ENCODE results near the gene ZNF319.

Gene ZNF319

DNA sequence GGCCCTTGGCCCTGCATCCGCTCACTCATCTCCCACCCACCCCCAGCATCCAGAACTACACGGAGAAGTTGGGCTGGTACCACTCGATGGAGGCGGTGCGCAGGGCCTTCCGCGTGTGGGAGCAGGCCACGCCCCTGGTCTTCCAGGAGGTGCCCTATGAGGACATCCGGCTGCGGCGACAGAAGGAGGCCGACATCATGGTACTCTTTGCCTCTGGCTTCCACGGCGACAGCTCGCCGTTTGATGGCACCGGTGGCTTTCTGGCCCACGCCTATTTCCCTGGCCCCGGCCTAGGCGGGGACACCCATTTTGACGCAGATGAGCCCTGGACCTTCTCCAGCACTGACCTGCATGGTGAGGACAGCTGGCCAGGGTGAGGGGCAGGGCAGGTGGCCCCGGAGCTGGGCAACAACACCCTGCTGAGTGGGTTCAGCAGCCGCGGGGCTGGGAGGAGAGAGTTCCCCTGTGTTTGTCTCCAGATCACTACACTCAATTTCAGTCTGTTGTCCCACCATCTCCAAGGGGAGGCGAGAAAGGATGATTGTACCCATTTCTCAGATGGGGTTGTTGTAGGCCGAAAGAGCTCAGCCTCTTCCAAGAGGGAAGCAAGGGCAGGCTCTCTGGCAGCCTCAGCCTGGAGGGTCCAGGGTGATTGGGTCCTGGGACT is 39.5 kb upstream of the ZNF319 start:
- DNase-seq = no peak
- in situ Hi-C loops (cut with HindIII; ENCODE audit: low pct_ligation_motif_present, low pct_unique_long_range_greater_than_20kb, low sequenced_read_pairs) = no loop called here

DNA sequence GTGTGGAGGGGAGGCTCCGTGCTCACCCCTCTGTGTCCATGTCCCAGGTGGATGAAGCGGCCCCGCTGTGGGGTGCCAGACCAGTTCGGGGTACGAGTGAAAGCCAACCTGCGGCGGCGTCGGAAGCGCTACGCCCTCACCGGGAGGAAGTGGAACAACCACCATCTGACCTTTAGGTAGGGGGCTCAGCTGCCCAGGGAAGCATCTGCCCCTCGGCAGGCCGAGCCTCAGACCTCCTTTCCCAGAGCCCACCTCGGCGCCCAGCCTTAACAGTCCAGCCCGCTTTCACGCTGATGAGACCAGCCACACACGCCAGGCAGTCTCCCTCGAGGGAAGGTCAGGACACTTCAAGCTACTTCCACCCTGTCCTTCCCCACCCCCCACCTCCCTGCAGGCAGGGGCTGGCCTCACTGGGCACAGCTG is 37.8 kb upstream of the ZNF319 start:
- in situ Hi-C loops (cut with HindIII; ENCODE audit: low pct_ligation_motif_present, low pct_unique_long_range_greater_than_20kb, low sequenced_read_pairs) = no loop called here
- no peak for DNase-seq

DNA sequence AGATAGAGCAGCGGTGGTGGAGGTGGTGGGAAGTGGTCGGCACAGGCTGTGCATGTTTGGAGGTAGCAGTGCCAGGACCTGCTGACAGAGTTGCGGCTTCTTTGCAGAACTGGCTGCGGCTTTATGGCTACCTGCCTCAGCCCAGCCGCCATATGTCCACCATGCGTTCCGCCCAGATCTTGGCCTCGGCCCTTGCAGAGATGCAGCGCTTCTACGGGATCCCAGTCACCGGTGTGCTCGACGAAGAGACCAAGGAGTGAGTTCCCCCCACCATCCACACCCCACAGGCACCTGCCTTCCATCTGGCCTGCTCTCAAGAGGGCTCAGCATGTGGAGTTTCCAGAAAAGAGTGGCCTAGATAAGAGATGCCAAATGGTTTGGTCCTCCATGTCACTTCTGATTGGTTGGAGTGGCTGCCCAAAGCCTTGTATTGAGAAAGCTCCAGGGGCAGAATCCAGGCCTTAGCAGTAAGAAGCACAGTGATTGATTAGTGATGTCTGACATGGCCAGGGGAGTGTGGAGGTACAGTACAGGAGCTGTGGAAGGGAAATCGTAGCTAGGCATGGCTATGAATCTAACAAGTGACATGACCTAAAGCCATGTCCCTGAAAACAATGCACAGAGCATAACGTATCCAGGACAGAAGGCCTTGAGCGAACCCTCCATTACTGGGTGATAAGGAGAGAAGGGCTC is 37.0 kb upstream of the ZNF319 start:
- in situ Hi-C loops (cut with HindIII; ENCODE audit: low pct_ligation_motif_present, low pct_unique_long_range_greater_than_20kb, low sequenced_read_pairs) = no loop called here
- DNase-seq = no peak

DNA sequence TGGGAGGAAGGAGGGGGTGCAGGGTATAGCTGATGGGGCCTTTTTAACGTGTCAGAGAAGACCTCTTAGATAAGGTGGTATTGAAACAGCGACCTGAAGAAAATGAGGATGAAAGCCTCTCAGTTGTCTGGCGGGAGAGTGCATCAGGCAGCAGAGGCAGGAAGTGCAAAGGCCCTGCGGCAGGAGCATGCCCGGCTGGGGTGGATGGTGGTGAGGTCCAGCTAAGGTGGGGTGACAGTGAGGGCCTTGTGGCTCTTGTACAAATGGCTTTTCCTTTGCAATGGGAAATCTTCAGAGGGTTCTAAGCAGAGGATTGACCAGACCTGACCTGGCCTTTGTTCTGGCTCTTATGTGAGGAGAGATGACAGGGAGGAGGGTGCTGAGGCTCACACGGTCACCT is 36.5 kb upstream of the ZNF319 start:
- DNase-seq = no peak
- in situ Hi-C loops (cut with HindIII; ENCODE audit: low pct_ligation_motif_present, low pct_unique_long_range_greater_than_20kb, low sequenced_read_pairs) = no loop called here

DNA sequence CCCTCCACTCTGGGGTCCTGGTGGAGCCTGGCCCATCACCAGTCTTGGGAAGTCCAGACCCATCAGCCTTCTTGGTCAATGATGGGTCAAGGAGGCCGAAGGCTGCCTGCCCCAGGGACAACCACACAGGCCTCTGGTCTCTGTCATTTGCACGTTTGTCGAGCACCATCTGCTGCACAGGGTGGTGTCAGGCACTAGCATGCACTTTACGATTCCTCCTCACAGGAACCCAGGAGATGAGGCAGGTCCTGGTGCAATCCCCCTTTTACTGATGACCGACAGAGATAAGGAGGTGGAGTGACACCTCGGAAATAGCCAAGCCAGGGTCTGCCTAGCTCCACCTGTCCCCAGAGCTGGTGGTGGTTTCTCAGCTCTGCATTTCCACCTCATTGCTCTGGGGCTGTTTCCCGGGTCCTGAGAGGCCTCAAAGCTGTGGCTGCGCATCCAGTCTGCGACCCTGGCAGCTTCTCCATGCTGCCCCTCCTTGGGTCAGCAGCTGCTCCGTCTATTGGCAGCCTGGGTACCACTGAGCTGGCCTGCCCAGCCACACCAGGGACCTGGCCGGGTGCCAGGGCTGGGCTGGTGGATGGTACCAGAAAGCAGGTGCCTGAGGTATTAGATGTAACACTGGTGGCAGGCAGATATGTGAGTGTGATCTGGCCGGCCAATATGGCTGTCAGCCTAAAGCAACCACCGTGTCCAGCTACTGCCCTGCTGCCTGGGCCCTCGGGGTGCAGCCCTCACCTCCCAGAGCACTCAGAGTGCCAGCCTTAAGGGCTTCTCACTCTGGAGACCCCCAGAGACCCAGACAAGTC is 35.1 kb upstream of the ZNF319 start:
- in situ Hi-C loops (cut with HindIII; ENCODE audit: low pct_ligation_motif_present, low pct_unique_long_range_greater_than_20kb, low sequenced_read_pairs) = no loop called here
- DNase-seq = no peak

DNA sequence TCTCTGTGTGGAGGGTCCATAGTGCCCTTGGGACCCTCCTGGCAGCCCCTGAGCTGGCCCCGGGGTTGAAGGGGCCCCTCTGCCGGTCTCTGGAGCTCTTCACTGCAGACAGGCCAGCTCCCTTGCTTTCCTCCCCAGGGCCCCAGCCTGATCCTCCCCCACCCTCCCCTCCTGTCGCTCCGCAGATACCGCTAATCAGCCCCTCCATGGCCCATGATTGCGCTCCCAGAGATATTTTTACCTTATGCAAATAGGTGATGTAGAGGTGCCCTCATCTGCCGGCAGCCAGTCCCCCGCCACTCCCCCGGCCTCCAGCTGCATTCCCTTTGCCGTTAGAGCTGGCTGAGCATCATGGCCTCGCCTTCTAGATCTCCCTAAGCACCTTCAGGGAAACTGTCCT is 34.3 kb upstream of the ZNF319 start:
- no peak for DNase-seq
- in situ Hi-C loops (cut with HindIII; ENCODE audit: low pct_ligation_motif_present, low pct_unique_long_range_greater_than_20kb, low sequenced_read_pairs) = no loop called here

DNA sequence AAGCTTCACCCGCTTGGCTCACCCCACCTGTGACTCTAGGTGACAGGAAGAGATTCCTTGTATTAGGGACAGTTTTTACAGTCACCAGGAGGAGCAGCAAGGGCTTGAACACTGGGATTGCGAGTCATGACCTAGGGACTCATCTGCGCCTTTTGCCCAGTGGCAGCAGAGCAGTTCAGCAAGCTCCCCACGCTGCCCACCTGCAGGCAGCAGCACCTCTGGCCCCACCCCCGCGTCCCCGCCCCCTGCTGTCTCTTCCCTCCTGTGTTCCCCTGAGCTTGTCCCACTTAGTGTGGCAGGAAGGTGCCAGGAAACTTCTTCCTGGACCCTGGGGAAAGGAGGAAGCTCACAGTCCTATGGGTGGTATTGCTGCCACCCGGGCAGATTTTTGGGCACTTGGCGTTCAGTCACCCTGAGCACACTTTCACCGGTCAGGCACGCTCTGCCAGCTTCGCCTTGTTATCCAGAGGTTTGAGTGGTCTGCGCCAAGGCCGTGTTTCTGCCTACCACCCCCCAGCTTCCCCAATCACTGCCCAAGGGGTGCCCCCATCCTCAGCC is 33.7 kb upstream of the ZNF319 start:
- in situ Hi-C loops (cut with HindIII; ENCODE audit: low pct_ligation_motif_present, low pct_unique_long_range_greater_than_20kb, low sequenced_read_pairs) = no loop called here

DNA sequence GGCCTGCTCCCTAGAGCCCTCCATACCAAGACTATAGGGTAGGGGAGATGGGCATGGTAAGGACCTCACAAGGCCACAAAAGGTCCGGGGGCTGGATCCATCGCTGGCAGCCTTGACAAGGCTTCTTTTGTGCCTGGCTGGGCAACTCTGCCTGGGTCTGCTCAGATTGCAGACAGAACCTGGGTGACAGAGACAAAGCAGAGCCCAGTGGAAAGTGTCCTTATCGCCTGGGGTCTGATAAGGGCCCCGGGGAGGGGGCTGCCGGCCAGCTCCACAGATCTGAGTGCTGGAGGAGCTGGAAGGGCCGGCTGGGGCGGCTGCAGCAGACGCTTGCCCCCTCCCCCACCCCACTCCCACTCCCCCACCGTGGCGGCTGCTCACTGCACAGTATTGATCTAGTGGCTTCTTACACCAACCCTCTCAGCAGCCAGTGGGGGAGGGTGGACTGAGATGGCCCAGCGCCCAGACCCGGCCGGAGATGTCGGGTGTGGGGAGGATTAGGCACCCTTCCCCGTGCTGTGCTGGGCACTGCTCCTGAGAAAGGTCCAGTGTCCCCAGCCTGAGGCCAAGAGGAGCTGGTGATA is 32.3 kb upstream of the ZNF319 start:
- no peak for DNase-seq
- in situ Hi-C loops (cut with HindIII; ENCODE audit: low pct_ligation_motif_present, low pct_unique_long_range_greater_than_20kb, low sequenced_read_pairs) = no loop called here

More for the DNA sequence above, 33.7 kb upstream of the ZNF319 start:
- DNase-seq = no peak

DNA sequence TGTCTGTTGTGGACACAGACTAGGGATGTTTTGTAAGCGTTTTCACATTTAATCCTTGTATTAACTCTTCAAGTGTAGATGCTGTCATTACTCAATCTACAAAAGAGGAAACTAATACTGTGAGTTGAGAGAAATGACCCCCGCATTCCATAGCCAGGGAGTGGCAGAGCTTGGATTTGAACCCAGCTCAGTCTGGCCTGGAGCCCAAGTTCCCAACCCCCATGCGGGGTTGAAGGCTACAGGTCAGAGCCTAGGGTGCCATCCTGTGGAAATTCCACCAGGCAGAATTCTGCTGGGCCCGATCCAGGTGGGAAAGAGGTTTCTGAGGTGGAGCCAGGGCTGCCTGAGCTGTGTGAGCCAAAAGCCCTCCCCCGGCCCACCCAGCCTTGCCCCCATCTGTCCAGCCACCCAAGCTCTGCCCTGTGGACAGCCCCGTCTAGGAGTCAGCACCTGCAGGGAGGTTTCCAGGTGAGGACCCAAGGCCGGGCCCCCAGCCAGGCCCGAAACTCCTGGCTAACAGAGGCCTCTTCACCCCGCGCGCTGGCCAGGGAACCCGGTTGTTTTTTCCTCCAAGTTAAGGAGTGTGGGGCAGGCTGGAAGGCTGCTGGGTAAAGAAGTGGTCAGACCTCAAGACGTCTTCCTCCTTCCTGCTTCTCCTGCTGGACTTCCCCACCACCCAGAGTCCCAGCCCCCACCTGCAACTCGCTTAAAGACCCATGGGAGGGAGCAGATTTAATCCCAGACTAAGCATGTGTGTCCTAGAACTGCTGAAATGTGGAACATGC is 30.7 kb upstream of the ZNF319 start:
- DNase-seq = no peak
- in situ Hi-C loops (cut with HindIII; ENCODE audit: low pct_ligation_motif_present, low pct_unique_long_range_greater_than_20kb, low sequenced_read_pairs) = no loop called here

DNA sequence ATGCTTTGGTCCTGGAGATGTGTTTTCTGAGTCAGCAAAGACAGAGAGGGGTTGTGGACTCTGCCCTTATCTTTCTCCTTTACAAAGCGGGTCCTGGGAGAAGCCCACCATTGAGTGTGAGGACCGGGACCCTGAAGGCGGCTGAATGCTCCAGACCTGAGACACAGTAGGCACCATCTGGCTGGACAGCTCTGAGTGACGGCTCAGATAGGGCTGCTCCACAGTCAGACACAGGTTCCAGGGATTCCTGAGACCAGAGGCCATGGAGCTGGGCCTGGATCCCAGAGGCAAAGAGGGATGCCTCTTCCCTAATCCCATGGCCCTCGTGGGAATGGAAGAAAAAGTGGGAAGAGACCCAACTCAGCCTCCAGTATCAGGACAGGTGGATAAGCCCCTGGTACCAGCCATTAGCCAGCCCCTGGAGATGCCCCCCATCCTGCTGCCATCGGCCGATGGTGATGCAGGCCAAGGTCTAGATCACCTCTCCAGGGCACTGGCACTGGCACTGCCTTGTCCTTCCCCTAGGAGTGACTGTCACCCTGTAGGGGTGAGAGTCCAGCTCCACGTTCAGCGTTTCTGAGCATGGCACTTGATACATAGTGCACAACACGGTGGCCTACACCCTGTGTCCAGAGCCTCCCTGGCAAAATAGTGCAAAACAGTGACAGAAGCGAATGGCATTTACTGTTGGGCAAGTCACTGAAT is 29.8 kb upstream of the ZNF319 start:
- DNase-seq = no peak
- in situ Hi-C loops (cut with HindIII; ENCODE audit: low pct_ligation_motif_present, low pct_unique_long_range_greater_than_20kb, low sequenced_read_pairs) = no loop called here

DNA sequence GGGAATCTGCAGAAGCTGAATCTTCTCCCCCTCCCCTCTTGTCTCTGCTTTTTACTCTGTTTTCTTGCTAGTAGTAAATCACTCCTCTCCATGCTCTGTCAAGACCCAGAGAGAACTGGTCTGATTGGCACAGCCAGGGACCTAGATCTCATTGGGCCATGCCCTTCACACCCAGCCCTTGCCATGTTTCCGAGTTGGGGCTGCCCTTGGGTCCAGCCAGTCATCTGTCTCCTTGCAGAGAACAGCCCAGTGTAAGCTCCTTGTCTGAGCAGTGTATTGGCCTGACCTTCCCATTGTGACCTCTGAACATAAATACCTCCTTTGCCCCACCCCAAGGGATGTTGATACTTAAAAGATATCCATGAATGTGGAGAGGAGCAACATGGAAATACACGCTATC is 28.9 kb upstream of the ZNF319 start:
- DNase-seq = no peak
- in situ Hi-C loops (cut with HindIII; ENCODE audit: low pct_ligation_motif_present, low pct_unique_long_range_greater_than_20kb, low sequenced_read_pairs) = loop anchor here (10.0 kb wide), 1 partner anchor 95 kb away; the partner anchor contains the start of gene CFAP20

DNA sequence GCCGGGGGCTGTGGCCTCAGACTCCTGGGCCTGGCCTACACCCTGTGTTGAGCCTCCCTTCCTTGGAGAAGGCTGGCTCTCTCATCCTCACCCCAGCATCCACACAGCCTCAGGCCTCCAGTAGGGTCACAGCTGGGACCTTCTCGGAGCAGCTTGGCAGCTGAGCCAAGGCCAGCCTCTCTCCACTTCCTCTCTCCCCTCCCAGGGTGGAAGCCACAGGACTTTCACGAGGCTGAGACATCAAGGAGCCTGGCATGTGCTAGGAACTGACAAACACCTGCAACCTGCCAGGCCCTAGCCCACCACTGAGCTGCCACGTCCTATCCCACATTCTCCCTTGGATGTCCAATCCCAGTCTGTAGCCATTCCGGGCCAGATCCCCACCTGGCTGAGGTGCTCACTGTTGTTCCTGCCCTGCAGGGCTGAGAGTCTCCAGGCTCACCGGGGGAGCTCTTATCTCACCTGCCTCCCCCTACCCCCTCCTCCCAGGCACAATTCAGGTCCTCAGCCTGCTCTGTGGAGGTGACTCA is 28.1 kb upstream of the ZNF319 start:
- in situ Hi-C loops (cut with HindIII; ENCODE audit: low pct_ligation_motif_present, low pct_unique_long_range_greater_than_20kb, low sequenced_read_pairs) = loop anchor here (10.0 kb wide), 1 partner anchor 96 kb away; the partner anchor contains the start of gene CFAP20
- DNase-seq = no peak

DNA sequence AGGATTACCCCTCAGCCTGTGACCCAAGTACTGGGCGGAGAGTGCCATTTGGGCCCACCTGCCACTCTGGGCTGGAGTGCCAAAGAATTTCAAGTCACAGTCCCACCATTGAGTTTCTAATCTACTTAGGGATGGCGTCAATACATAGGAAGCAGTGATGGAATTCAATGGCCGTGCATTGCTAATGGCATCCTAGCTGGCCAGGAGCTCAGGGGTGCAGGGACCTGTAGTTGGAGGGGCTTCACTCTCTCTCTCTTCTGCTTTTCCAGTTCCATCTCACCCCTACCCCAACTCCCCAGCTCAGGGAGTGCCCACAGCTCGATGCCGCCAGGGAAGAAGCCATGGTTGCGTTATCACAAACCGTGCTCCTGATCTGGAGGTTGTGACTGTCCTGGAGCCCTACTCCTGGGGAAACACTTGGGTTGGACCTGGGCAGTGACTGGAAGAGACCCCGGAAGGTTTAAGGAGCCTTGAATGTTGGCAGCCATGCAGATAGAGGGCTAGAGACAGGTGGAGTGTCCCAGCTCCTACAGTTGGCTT is 27.5 kb upstream of the ZNF319 start:
- in situ Hi-C loops (cut with HindIII; ENCODE audit: low pct_ligation_motif_present, low pct_unique_long_range_greater_than_20kb, low sequenced_read_pairs) = loop anchor here (10.0 kb wide), 1 partner anchor 97 kb away; the partner anchor contains the start of gene CFAP20
- DNase-seq = no peak

DNA sequence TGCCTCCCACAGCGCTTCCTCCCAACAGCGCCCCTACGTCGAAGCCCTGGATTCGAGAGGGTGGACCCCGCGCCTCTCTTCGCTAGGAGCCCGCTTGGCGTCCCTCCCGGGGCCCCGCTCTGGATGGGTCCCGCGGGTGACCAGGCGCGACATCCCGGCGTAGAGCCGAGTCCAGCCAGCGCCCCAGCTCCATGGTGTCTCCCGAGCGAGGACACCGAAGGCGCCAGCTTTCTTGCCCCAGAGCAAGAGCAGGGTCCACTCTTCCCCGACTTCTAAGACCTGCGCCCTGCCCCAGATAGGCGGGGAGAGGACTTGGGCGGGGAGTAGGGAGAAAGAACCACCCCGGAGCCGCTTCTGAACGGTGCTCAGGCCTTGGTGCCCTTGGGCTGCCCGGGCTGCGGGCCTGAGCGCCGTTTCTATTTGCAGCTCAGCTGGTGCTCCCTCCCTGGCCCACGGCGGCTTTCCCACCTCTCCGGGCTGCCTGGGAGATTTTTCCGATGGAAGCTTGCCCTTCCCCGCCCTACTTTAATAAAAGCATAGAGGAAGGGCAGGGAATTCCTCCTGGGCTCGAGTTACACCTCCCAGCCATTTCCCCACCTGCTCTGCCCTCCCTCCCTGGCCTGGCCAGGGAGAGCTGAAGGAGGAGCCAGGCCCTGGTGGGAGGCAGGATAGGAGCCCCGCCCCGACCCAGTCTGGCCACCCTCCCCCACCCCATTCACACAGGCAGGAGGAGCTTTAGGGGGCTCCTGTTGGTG is 26.9 kb upstream of the ZNF319 start:
- peak; percentile 75 for DNase-seq
- in situ Hi-C loops (cut with HindIII; ENCODE audit: low pct_ligation_motif_present, low pct_unique_long_range_greater_than_20kb, low sequenced_read_pairs) = loop anchor here (10.0 kb wide), 1 partner anchor 97 kb away; the partner anchor contains the start of gene CFAP20

DNA sequence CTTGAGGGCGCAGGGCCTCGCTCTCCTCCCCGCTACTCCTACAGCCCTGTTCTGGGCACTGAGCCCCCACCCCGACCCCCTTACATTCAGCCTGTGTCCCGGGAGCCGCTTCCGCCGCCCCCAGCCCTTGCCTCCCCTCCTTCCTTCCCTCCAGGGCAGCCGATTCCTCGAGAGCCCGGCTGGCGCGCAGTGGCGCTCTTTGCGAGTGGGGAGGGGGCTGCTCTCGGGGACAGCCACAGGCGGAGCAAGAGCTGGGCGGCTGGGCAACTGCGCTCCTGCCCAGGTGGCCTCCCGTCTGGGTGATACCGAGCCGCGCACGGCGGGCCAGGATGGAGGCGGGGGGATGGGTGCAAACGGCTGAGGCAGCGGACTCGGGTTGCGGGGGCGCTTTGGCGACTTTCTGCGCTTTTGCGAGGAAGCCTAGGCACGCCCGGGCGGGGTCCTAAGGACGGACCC is 26.3 kb upstream of the ZNF319 start:
- peak; percentile 13 for DNase-seq
- in situ Hi-C loops (cut with HindIII; ENCODE audit: low pct_ligation_motif_present, low pct_unique_long_range_greater_than_20kb, low sequenced_read_pairs) = loop anchor here (10.0 kb wide), 1 partner anchor 98 kb away; the partner anchor contains the start of gene CFAP20

DNA sequence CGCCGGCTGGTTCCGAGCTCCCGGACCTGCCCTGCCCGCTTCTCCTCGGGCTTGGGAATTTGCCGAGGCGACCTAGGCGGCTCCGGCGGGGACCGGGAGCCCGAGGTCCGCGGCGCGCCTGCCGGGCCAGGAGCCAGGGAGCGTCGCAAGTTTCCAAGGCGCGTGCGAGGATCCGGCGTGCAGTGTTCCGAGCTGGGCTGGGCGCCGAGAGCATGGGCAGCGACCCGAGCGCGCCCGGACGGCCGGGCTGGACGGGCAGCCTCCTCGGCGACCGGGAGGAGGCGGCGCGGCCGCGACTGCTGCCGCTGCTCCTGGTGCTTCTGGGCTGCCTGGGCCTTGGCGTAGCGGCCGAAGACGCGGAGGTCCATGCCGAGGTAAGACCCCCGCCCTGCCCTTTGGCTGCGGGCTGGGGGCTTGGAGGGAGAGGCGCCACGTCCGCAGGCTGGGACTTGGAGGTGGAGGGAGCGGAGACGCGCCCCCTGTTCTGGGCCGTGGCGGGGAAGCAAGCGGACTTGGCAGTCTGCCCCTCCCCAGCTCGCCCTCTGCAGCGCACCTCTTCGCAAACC is 25.8 kb upstream of the ZNF319 start:
- peak; percentile 48 for DNase-seq
- in situ Hi-C loops (cut with HindIII; ENCODE audit: low pct_ligation_motif_present, low pct_unique_long_range_greater_than_20kb, low sequenced_read_pairs) = loop anchor here (10.0 kb wide), 1 partner anchor 99 kb away; the partner anchor contains the start of gene CFAP20
